DND-41 (cell line): ENCODE measurements around the gene TACR1.

ENCODE experiments used
- CTCF ChIP-seq: IDR thresholded peaks from 2 replicates; pipeline ENCODE4 v1.5.1; 2012; ENCODE audit warnings: borderline replicate concordance, low read length, moderate library complexity, mild to moderate bottlenecking; ENCODE audit not compliant: poor library complexity, severe bottlenecking; ENCODE audit errors: extremely low read depth
- EZH2 ChIP-seq: IDR thresholded peaks from 3 replicates; pipeline ENCODE4 v1.6.1; 2012; ENCODE audit warnings: borderline replicate concordance, low read depth, mild to moderate bottlenecking, moderate library complexity, low read length, inconsistent platforms; ENCODE audit not compliant: severe bottlenecking

- TF ChIP-seq CTCF, result no peak
- TF ChIP-seq EZH2, result no peak
These were observed 98.5 kb downstream of the TACR1 start for GRCh38 chr2:75100801-75101151.
